Astrocyte (in vitro differentiated cells and primary cell): ENCODE data around the gene SLC19A1. TPM values are rescaled to one million over a fixed set of nuclear protein-coding genes. Genes with fewer than 3 reads are reported as not detected.

Experiments
- DNase-seq: peaks from one replicate; pipeline ENCODE4 v3.0.0-alpha.2; 2010; ENCODE audit warnings: low read depth
- FAIRE-seq: peaks from 2 replicates; lab custom pipeline; 2011; peaks lifted over from hg19 to GRCh38; lab: Jason Lieb, UNC
- H2AFZ ChIP-seq: 2 replicates; pipeline ENCODE4 v1.6.0; 2012; ENCODE audit warnings: low read depth, low read length, inconsistent platforms
- H3K27ac ChIP-seq: 2 replicates; pipeline ENCODE4 v1.5.1; 2011; ENCODE audit warnings: low read depth, low read length, inconsistent platforms
- H3K27me3 ChIP-seq: 2 replicates; pipeline ENCODE4 v1.6.0; 2011; ENCODE audit warnings: low read length, inconsistent platforms; ENCODE audit not compliant: insufficient read depth
- H3K36me3 ChIP-seq: 2 replicates; pipeline ENCODE4 v1.5.1; 2011; ENCODE audit warnings: low read length, inconsistent platforms; ENCODE audit not compliant: insufficient read depth
- H3K4me1 ChIP-seq: 2 replicates; pipeline ENCODE4 v1.5.1; 2011; ENCODE audit warnings: low read length, inconsistent platforms; ENCODE audit not compliant: insufficient read depth
- H3K4me2 ChIP-seq: 2 replicates; pipeline ENCODE4 v1.6.0; 2012; ENCODE audit warnings: low read length, inconsistent platforms
- H3K4me3 ChIP-seq: 2 replicates; pipeline ENCODE4 v1.5.1; 2011; ENCODE audit warnings: low read depth, mild to moderate bottlenecking, low read length, inconsistent platforms; ENCODE audit not compliant: insufficient read depth
- H3K79me2 ChIP-seq: 2 replicates; pipeline ENCODE4 v1.6.0; 2012; ENCODE audit warnings: mild to moderate bottlenecking, low read length, inconsistent platforms; ENCODE audit not compliant: insufficient read depth
- H3K9ac ChIP-seq: 2 replicates; pipeline ENCODE4 v1.6.0; 2012; ENCODE audit warnings: mild to moderate bottlenecking, low read length, inconsistent platforms
- H3K9me3 ChIP-seq: 2 replicates; pipeline ENCODE4 v1.5.1; 2012; ENCODE audit warnings: low read depth, mild to moderate bottlenecking, low read length, inconsistent platforms; ENCODE audit not compliant: insufficient read depth
- H4K20me1 ChIP-seq: 2 replicates; pipeline ENCODE4 v1.6.0; 2012; ENCODE audit warnings: low read length, inconsistent platforms; ENCODE audit not compliant: insufficient read depth
- H3K27ac Mint-ChIP-seq: one replicate; pipeline ENCODE4 v1.8.0; 2021; ENCODE audit warnings: mild to moderate bottlenecking, mixed read lengths; ENCODE audit not compliant: unreplicated experiment
- H3K27me3 Mint-ChIP-seq: one replicate; pipeline ENCODE4 v1.8.0; 2021; ENCODE audit warnings: low read depth, mixed read lengths; ENCODE audit not compliant: unreplicated experiment
- H3K36me3 Mint-ChIP-seq: one replicate; pipeline ENCODE4 v1.8.0; 2021; ENCODE audit warnings: low read depth, mixed read lengths; ENCODE audit not compliant: unreplicated experiment
- H3K4me1 Mint-ChIP-seq: one replicate; pipeline ENCODE4 v1.8.0; 2021; ENCODE audit warnings: low read depth, mixed read lengths; ENCODE audit not compliant: unreplicated experiment
- H3K4me3 Mint-ChIP-seq: one replicate; pipeline ENCODE4 v1.8.0; 2021; ENCODE audit warnings: mild to moderate bottlenecking, moderate library complexity, mixed read lengths; ENCODE audit not compliant: unreplicated experiment
- H3K9me3 Mint-ChIP-seq: one replicate; pipeline ENCODE4 v1.8.0; 2021; ENCODE audit warnings: mild to moderate bottlenecking, mixed read lengths; ENCODE audit not compliant: unreplicated experiment
- EZH2 ChIP-seq: IDR thresholded peaks from 2 replicates; pipeline ENCODE4 v1.6.1; 2012; ENCODE audit warnings: mild to moderate bottlenecking, low read length, inconsistent platforms; ENCODE audit not compliant: insufficient read depth
- total RNA-seq: library from RNA; stranded (reverse); gene quantifications from 2 replicates; pipeline ENCODE4 v1.2.1, GENCODE V29; 2021
- TF ChIP-seq, protein P1 (sequence below): IDR thresholded peaks from 2 replicates; pipeline ENCODE4 v1.5.1; 2011; ENCODE audit warnings: low read depth, mild to moderate bottlenecking, inconsistent platforms, low read length, moderate library complexity; ENCODE audit not compliant: insufficient read depth

Gene SLC19A1
- total RNA-seq, 1 donor from 2014 or later: 11.7 TPM

DNA sequence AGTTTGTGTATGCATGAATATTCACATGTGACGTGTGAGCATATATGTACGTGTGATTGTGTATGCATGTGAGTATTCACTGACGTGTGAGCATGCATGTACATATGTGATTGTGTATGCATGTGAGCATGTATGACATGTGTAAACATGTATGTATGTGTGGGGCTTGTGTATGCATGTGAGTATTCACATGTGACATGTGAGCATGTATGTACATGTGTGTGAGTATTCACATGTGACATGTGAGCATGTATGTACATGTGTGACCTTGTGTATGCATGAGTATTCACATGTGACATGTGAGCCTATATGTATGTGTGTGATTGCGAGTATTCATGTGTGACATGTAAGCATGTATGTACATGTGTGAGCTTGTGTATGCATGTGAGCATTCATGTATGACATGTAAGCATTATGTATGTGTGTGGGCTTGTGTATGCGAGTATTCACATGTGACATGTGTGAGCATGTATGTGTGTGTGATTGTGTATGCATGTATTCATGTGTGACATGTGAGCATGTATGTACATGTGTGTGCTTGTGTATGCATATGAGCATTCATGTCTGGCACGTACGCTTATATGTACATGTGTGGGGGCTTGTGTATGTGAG is 89.4 kb downstream of the SLC19A1 start:
- Histone ChIP-seq H3K79me2 (peaks cover 63% of the 10 kb centered on the region), H2AFZ (no peak overlapping the region), H3K4me3 (no peak overlapping the region), H3K4me1 (peaks cover 21% of the 10 kb centered on the region), H3K4me2 (no peak overlapping the region), H3K36me3 (no peaks in the 10 kb centered on the region), H3K27me3 (no peaks in the 10 kb centered on the region), H4K20me1 (peaks cover 62% of the 10 kb centered on the region), H3K27ac (no peak overlapping the region), H3K9ac (no peak overlapping the region), H3K9me3 (no peaks in the 10 kb centered on the region)
- Mint-ChIP-seq H3K9me3 (peaks cover 2% of the 10 kb centered on the region), H3K4me1 (peaks cover 29% of the 10 kb centered on the region), H3K4me3 (no peak overlapping the region), H3K36me3 (peaks cover 15% of the 10 kb centered on the region), H3K27ac (peak overlapping the region; percentile 26), H3K27me3 (no peaks in the 10 kb centered on the region)
- TF ChIP-seq, protein P1, sequence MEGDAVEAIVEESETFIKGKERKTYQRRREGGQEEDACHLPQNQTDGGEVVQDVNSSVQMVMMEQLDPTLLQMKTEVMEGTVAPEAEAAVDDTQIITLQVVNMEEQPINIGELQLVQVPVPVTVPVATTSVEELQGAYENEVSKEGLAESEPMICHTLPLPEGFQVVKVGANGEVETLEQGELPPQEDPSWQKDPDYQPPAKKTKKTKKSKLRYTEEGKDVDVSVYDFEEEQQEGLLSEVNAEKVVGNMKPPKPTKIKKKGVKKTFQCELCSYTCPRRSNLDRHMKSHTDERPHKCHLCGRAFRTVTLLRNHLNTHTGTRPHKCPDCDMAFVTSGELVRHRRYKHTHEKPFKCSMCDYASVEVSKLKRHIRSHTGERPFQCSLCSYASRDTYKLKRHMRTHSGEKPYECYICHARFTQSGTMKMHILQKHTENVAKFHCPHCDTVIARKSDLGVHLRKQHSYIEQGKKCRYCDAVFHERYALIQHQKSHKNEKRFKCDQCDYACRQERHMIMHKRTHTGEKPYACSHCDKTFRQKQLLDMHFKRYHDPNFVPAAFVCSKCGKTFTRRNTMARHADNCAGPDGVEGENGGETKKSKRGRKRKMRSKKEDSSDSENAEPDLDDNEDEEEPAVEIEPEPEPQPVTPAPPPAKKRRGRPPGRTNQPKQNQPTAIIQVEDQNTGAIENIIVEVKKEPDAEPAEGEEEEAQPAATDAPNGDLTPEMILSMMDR: no peak
- no peak for TF ChIP-seq EZH2
- DNase-seq: no peak
- peak; percentile 54 for FAIRE-seq

DNA sequence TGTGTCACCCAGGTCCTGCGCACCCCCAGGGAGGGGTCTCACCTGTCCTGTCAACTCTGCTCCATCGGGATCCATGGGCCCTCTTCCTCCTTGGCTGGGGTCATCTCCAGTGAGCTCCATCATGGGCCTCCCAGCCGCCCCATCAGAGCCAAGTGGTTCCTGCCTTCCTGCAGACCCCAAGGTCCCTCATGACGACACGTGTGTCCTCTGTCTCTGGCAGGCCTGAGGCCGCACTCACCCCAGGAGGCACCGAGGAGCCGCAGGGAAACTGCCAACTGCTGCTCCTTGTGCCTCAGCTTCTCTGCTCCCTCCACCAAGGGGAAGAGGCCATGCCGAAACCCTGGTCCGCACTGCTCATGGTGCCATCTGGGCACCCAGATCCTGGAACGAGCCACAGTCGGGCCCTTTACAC is 90.5 kb downstream of the SLC19A1 start:
- Mint-ChIP-seq H3K27ac (no peak overlapping the region), H3K4me3 (no peak overlapping the region), H3K27me3 (no peaks in the 10 kb centered on the region), H3K4me1 (peaks cover 35% of the 10 kb centered on the region), H3K36me3 (peaks cover 18% of the 10 kb centered on the region), H3K9me3 (peaks cover 2% of the 10 kb centered on the region)
- Histone ChIP-seq H3K79me2 (peaks cover 66% of the 10 kb centered on the region), H3K27ac (no peak overlapping the region), H3K4me3 (no peak overlapping the region), H3K9ac (no peak overlapping the region), H3K36me3 (no peaks in the 10 kb centered on the region), H2AFZ (no peak overlapping the region), H3K4me2 (no peak overlapping the region), H4K20me1 (peaks cover 67% of the 10 kb centered on the region), H3K4me1 (peaks cover 25% of the 10 kb centered on the region), H3K9me3 (peaks cover 1% of the 10 kb centered on the region), H3K27me3 (no peaks in the 10 kb centered on the region)
- FAIRE-seq: no peak
- no peak for TF ChIP-seq EZH2
- TF ChIP-seq, protein P1: no peak
- DNase-seq: no peak

DNA sequence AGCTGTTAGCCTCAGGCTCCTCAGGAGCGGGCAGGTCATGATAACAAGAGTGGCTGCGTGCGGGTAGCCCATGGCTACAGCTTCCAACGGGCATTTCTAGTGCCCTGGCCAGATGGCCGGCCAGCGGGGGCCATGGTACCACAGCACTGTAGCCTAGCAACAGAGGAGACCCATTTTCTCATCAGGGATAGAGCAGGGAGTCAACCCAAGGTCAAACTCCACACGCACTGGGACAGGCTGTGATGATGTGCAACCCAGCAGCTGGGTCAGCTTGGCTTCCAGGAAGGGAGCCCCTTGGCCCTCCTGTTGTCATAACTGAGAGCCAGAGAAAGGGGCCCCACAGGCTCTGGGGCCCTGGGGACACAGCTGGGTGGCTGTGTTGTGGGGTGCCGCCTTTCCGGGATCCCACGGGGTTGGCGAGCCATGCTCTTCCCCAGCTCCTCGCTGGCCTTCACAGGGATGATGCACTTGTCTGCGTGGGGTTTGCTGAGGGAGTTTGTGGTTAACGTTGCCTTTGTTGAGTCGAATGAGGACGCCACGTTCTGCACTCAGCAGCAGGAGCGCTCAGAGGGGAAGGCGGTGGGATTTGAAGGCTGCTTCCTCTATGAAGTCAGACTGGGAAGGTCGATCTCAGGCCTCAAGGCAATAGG is 91.0 kb downstream of the SLC19A1 start:
- Histone ChIP-seq H2AFZ (no peak overlapping the region), H3K27ac (no peak overlapping the region), H3K4me2 (no peak overlapping the region), H3K9ac (no peak overlapping the region), H3K4me1 (peaks cover 25% of the 10 kb centered on the region), H4K20me1 (peaks cover 67% of the 10 kb centered on the region), H3K79me2 (peaks cover 66% of the 10 kb centered on the region), H3K27me3 (no peaks in the 10 kb centered on the region), H3K36me3 (no peaks in the 10 kb centered on the region), H3K4me3 (no peak overlapping the region), H3K9me3 (peaks cover 2% of the 10 kb centered on the region)
- Mint-ChIP-seq H3K27ac (no peak overlapping the region), H3K27me3 (no peaks in the 10 kb centered on the region), H3K36me3 (peaks cover 18% of the 10 kb centered on the region), H3K4me1 (peaks cover 35% of the 10 kb centered on the region), H3K9me3 (peaks cover 2% of the 10 kb centered on the region), H3K4me3 (no peak overlapping the region)
- DNase-seq (peak; percentile 23), FAIRE-seq (no peak)
- TF ChIP-seq, protein P1: no peak
- TF ChIP-seq EZH2: no peak
